ENCODE data around the gene SLX9. TPM values are rescaled to one million over a fixed set of nuclear protein-coding genes. Genes with fewer than 3 reads are reported as not detected.

The SLX9 gene
- total RNA-seq, 6 experiments from 2014 or later, result 27.7 to 34.7 (median 31.5) TPM

DNA sequence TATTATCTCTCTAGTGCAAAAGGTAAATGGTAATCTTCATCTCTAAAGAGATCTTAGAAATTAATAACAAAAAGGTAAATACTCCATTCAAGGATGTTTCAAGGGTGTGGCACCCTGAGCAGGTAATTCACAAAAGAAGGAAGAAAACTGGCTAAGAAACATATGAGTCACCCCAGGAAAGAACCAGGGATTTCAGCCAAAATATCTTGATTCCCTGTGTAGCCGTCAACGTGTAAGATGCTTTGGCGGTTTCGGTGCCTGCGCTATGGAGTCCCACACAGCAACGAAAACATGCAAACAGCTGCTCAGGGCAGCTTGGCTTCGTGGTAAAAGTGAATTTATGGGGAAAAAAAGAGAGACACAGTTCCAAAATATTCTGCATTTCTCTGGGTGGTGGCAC lies 22.9 kb upstream of the SLX9 start:
- H3K4me1 Mint-ChIP-seq (ENCODE audit: low read depth), result peaks cover 16% of the 10 kb centered on the region
- H3K9me3 Mint-ChIP-seq, result no peaks in the 10 kb centered on the region
- H3K4me3 Mint-ChIP-seq, result no peak overlapping the region
- DNase-seq, result no peak
- no peaks in the 10 kb centered on the region for H3K36me3 Mint-ChIP-seq (ENCODE audit: low read depth)
- no peak overlapping the region for H3K27ac Mint-ChIP-seq
- TF ChIP-seq CTCF (IDR thresholded peaks at IDR 0.05), result no peak
- peaks cover 28% of the 10 kb centered on the region for H3K27me3 Mint-ChIP-seq (ENCODE audit: insufficient read depth)

GRCh38 chr21:44917446-44918106 lies 22.3 kb upstream of the SLX9 start:
- Mint-ChIP-seq H3K4me3 (no peak overlapping the region), H3K4me1 (ENCODE audit: low read depth) (peaks cover 16% of the 10 kb centered on the region), H3K36me3 (ENCODE audit: low read depth) (no peaks in the 10 kb centered on the region), H3K27ac (no peak overlapping the region), H3K27me3 (ENCODE audit: insufficient read depth) (peaks cover 31% of the 10 kb centered on the region), H3K9me3 (no peaks in the 10 kb centered on the region)
- no peak for TF ChIP-seq CTCF (IDR thresholded peaks at IDR 0.05)
- DNase-seq, result no peak

DNA sequence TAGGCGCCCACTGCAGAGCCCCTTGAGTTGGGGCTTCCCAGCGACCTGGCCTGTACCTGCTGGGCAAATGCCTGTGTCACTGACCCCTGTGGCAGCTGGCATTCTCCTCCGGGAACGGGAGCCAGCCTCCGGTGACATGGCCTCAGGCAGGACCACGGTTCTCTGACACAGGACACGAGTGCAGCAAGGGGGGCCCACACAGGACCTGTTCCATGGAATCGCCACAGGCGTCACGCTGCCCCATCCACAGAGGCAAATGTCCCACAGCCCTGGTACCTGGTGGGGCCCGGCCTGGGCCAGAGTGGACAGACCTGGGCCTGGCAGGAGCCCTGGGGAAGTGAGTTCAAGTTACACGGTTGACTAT lies 21.7 kb upstream of the SLX9 start:
- H3K4me1 Mint-ChIP-seq (ENCODE audit: low read depth), result peaks cover 16% of the 10 kb centered on the region
- H3K4me3 Mint-ChIP-seq, result no peak overlapping the region
- no peak overlapping the region for H3K27ac Mint-ChIP-seq
- H3K27me3 Mint-ChIP-seq (ENCODE audit: insufficient read depth), result peaks cover 35% of the 10 kb centered on the region
- no peak for TF ChIP-seq CTCF (IDR thresholded peaks at IDR 0.05)
- H3K36me3 Mint-ChIP-seq (ENCODE audit: low read depth), result no peaks in the 10 kb centered on the region
- H3K9me3 Mint-ChIP-seq, result no peaks in the 10 kb centered on the region
- DNase-seq, result no peak

DNA sequence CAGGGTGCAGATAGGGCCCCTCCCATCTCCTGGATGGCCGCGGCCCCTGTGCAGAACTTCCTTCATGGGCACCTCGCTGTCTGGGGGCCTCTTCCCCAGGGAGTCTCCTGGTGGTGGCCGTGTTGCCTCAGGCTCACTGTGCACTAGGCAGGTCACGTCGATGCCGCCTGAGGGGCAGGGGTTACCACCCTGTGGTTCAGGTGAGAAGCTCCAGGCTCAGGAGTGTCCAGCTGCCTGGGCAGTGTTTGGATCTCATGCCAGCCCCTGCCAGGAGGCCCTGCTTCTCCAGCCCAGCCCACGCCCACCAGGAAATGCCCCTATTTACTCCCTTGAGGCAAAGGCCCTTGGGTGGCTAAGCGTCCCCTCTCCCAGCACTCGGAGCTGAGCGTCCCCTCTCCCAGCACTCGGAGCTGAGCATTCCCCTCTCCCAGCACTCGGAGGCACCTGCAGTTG lies 21.2 kb upstream of the SLX9 start:
- TF ChIP-seq CTCF (IDR thresholded peaks at IDR 0.05), result no peak
- Mint-ChIP-seq H3K4me1 (ENCODE audit: low read depth) (peaks cover 16% of the 10 kb centered on the region), H3K27me3 (ENCODE audit: insufficient read depth) (peaks cover 38% of the 10 kb centered on the region), H3K9me3 (no peaks in the 10 kb centered on the region), H3K4me3 (no peak overlapping the region), H3K27ac (no peak overlapping the region), H3K36me3 (ENCODE audit: low read depth) (no peaks in the 10 kb centered on the region)
- no peak for DNase-seq

GRCh38 chr21:44919111-44919912 lies 20.5 kb upstream of the SLX9 start:
- no peaks in the 10 kb centered on the region for H3K36me3 Mint-ChIP-seq (ENCODE audit: low read depth)
- peaks cover 14% of the 10 kb centered on the region for H3K4me1 Mint-ChIP-seq (ENCODE audit: low read depth)
- no peak overlapping the region for H3K4me3 Mint-ChIP-seq
- no peaks in the 10 kb centered on the region for H3K9me3 Mint-ChIP-seq
- no peak for TF ChIP-seq CTCF (IDR thresholded peaks at IDR 0.05)
- H3K27ac Mint-ChIP-seq, result no peak overlapping the region
- H3K27me3 Mint-ChIP-seq (ENCODE audit: insufficient read depth), result peaks cover 45% of the 10 kb centered on the region
- DNase-seq, result no peak

Data from HFFc6 (cell line).